A673 (cell line): Measurements from ENCODE around the gene DSCAML1.

Experiments
- EZH2 ChIP-seq: fragments of 200-600 bp; sonication (generic); IDR thresholded peaks from 2 replicates; pipeline ENCODE4 v1.6.1; 2017; ENCODE audit warnings: borderline replicate concordance, low read depth, mild to moderate bottlenecking, mixed read lengths, antibody characterized with exemption, low read length; ENCODE audit not compliant: poor library complexity, severe bottlenecking
- TF ChIP-seq, protein P1 (sequence below): fragments of 300-800, 200-600 bp; sonication (generic); conservative IDR thresholded peaks from 2 replicates; pipeline ENCODE4 v1.5.1; 2017; ENCODE audit warnings: low read depth, mild to moderate bottlenecking, antibody characterized with exemption, low read length, moderate library complexity, mixed read lengths

DNA sequence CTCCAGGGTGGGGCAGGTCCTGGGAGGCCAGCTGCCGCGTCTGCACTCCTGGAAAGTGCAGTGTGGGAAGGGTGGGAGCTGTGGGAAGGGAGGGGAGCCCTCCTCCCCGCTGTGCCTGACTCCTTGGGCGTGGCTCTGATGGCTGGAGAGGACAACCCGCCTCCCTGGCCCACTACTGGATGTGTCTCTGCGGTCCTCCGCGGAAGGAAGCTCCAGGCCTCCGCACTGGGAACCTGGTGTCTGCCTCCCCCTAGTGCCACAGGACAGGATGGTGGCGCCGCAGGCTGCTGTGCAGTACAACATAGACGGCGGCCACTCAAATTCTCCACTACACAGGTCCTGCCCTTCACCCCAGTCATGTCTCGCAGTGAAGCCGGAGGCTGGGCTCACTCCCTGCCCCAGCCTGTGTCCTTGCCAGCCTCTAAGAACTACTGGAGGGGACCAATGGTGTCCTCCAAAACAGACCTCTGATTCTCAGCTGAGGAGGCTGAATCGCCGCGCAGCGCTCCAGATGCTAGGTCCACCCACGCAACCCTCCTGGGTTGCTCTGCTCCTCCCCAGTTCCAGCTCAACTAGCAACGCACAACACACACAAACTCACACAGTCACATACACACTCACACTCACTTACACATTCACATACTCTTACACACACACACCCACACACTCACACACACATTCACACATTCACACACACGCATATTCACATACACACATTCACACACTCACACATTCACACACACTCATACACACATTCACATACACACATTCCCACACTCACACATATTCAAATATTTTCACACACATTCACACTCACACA is 12.4 kb upstream of the DSCAML1 start:
- TF ChIP-seq, protein P1, sequence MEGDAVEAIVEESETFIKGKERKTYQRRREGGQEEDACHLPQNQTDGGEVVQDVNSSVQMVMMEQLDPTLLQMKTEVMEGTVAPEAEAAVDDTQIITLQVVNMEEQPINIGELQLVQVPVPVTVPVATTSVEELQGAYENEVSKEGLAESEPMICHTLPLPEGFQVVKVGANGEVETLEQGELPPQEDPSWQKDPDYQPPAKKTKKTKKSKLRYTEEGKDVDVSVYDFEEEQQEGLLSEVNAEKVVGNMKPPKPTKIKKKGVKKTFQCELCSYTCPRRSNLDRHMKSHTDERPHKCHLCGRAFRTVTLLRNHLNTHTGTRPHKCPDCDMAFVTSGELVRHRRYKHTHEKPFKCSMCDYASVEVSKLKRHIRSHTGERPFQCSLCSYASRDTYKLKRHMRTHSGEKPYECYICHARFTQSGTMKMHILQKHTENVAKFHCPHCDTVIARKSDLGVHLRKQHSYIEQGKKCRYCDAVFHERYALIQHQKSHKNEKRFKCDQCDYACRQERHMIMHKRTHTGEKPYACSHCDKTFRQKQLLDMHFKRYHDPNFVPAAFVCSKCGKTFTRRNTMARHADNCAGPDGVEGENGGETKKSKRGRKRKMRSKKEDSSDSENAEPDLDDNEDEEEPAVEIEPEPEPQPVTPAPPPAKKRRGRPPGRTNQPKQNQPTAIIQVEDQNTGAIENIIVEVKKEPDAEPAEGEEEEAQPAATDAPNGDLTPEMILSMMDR: peak; percentile 76
- no peak for TF ChIP-seq EZH2
